Measurements from ENCODE around the gene LCN12. TPM values are rescaled to one million over a fixed set of nuclear protein-coding genes. Genes with fewer than 3 reads are reported as not detected.

The LCN12 gene
- total RNA-seq, 1 donor from 2014 or later: not detected

DNA sequence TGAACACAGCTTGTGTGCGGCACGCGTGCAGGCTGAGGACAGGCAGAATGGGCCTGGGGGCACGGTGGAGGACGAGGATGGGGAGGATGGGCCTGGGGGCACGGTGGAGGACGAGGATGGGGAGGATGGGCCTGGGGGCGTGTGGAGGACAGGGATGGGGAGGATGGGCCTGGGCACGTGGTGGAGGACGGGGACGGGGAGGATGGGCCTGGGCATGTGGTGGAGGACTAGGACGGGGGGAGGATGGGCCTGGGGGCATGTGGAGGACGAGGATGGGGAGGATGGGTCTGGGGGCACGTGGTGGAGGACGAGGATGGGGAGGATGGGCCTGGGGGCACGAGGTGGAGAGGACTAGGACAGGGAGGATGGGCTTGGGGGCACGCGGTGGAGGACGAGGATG is 29.5 kb upstream of the LCN12 start:
- Histone ChIP-seq H3K9ac (ENCODE audit: low read length) (no peak overlapping the region), H3K4me2 (ENCODE audit: low read length) (no peak overlapping the region), H3K27me3 (ENCODE audit: insufficient read depth, low read length) (no peaks in the 10 kb centered on the region), H3K79me2 (ENCODE audit: insufficient read depth, low read length) (no peaks in the 10 kb centered on the region), H3K4me3 (ENCODE audit: insufficient read depth, low read depth, low read length) (no peak overlapping the region), H3K9me3 (ENCODE audit: insufficient read depth, low read depth, low read length) (no peaks in the 10 kb centered on the region), H3K36me3 (ENCODE audit: insufficient read depth, low read length) (no peaks in the 10 kb centered on the region), H2AFZ (ENCODE audit: low read depth, low read length) (no peak overlapping the region), H4K20me1 (ENCODE audit: insufficient read depth, low read length) (no peaks in the 10 kb centered on the region), H3K4me1 (ENCODE audit: insufficient read depth, low read length) (peaks cover 2% of the 10 kb centered on the region), H3K27ac (ENCODE audit: low read depth, low read length) (no peak overlapping the region)
- H3K4me1 Mint-ChIP-seq (ENCODE audit: low read depth, unreplicated experiment): no peaks in the 10 kb centered on the region
- no peaks in the 10 kb centered on the region for H3K9me3 Mint-ChIP-seq (ENCODE audit: unreplicated experiment)
- no peak overlapping the region for H3K27ac Mint-ChIP-seq (ENCODE audit: unreplicated experiment)
- DNase-seq (ENCODE audit: low read depth) (no peak), FAIRE-seq (no peak)
- no peaks in the 10 kb centered on the region for H3K27me3 Mint-ChIP-seq (ENCODE audit: low read depth, unreplicated experiment)
- H3K36me3 Mint-ChIP-seq (ENCODE audit: low read depth, unreplicated experiment): peaks cover 17% of the 10 kb centered on the region
- TF ChIP-seq, protein P1, sequence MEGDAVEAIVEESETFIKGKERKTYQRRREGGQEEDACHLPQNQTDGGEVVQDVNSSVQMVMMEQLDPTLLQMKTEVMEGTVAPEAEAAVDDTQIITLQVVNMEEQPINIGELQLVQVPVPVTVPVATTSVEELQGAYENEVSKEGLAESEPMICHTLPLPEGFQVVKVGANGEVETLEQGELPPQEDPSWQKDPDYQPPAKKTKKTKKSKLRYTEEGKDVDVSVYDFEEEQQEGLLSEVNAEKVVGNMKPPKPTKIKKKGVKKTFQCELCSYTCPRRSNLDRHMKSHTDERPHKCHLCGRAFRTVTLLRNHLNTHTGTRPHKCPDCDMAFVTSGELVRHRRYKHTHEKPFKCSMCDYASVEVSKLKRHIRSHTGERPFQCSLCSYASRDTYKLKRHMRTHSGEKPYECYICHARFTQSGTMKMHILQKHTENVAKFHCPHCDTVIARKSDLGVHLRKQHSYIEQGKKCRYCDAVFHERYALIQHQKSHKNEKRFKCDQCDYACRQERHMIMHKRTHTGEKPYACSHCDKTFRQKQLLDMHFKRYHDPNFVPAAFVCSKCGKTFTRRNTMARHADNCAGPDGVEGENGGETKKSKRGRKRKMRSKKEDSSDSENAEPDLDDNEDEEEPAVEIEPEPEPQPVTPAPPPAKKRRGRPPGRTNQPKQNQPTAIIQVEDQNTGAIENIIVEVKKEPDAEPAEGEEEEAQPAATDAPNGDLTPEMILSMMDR (IDR thresholded peaks at IDR 0.05; ENCODE audit: insufficient read depth, low read depth, low read length): no peak
- no peak for TF ChIP-seq EZH2 (IDR thresholded peaks at IDR 0.05; ENCODE audit: insufficient read depth, low read length)
- no peak overlapping the region for H3K4me3 Mint-ChIP-seq (ENCODE audit: unreplicated experiment)

GRCh38 chr9:136923881-136924280 is 28.2 kb upstream of the LCN12 start:
- Histone ChIP-seq H2AFZ (ENCODE audit: low read depth, low read length) (no peak overlapping the region), H3K4me3 (ENCODE audit: insufficient read depth, low read depth, low read length) (no peak overlapping the region), H4K20me1 (ENCODE audit: insufficient read depth, low read length) (no peaks in the 10 kb centered on the region), H3K36me3 (ENCODE audit: insufficient read depth, low read length) (no peaks in the 10 kb centered on the region), H3K4me2 (ENCODE audit: low read length) (no peak overlapping the region), H3K9me3 (ENCODE audit: insufficient read depth, low read depth, low read length) (no peaks in the 10 kb centered on the region), H3K9ac (ENCODE audit: low read length) (no peak overlapping the region), H3K4me1 (ENCODE audit: insufficient read depth, low read length) (peaks cover 6% of the 10 kb centered on the region), H3K27me3 (ENCODE audit: insufficient read depth, low read length) (no peaks in the 10 kb centered on the region), H3K27ac (ENCODE audit: low read depth, low read length) (no peak overlapping the region), H3K79me2 (ENCODE audit: insufficient read depth, low read length) (no peaks in the 10 kb centered on the region)
- no peak overlapping the region for H3K27ac Mint-ChIP-seq (ENCODE audit: unreplicated experiment)
- TF ChIP-seq EZH2 (IDR thresholded peaks at IDR 0.05; ENCODE audit: insufficient read depth, low read length): no peak
- TF ChIP-seq, protein P1 (IDR thresholded peaks at IDR 0.05; ENCODE audit: insufficient read depth, low read depth, low read length): no peak
- no peaks in the 10 kb centered on the region for H3K27me3 Mint-ChIP-seq (ENCODE audit: low read depth, unreplicated experiment)
- no peak overlapping the region for H3K4me3 Mint-ChIP-seq (ENCODE audit: unreplicated experiment)
- H3K4me1 Mint-ChIP-seq (ENCODE audit: low read depth, unreplicated experiment): no peaks in the 10 kb centered on the region
- H3K9me3 Mint-ChIP-seq (ENCODE audit: unreplicated experiment): no peaks in the 10 kb centered on the region
- FAIRE-seq: no peak
- DNase-seq (ENCODE audit: low read depth): no peak
- peaks cover 21% of the 10 kb centered on the region for H3K36me3 Mint-ChIP-seq (ENCODE audit: low read depth, unreplicated experiment)

DNA sequence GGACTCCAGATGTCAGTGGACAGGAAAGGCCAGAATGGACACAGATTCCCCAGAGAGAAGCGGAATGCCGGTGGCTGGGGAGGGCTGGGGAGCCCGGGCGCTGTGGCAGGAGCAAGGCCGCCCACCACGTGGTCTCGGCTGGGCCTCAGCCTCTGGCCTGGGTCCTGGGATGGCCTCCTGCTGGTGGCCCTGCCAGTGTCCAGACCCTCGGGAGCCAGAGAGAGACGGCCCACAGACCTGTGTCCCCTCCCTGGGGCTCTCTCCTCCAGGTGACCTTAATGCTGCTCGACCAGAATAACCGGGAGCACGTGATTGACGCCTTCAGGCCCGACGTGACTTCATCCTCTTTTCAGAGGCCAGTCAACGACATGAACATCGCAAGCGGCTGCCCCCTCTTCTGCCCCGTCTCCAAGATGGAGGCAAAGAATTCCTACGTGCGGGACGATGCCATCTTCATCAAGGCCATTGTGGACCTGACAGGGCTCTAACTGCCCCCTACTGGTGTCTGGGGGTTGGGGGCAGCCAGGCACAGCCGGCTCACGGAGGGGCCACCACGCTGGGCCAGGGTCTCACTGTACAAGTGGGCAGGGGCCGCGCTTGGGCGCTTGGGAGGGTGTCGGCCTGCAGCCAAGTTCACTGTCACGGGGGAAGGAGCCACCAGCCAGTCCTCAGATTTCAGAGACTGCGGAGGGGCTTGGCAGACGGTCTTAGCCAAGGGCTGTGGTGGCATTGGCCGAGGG is 26.5 kb upstream of the LCN12 start:
- no peaks in the 10 kb centered on the region for H3K27me3 ChIP-seq (ENCODE audit: insufficient read depth, low read length)
- H2AFZ ChIP-seq (ENCODE audit: low read depth, low read length): no peak overlapping the region
- no peak overlapping the region for H3K27ac ChIP-seq (ENCODE audit: low read depth, low read length)
- H4K20me1 ChIP-seq (ENCODE audit: insufficient read depth, low read length): no peaks in the 10 kb centered on the region
- FAIRE-seq: no peak
- H3K79me2 ChIP-seq (ENCODE audit: insufficient read depth, low read length): no peaks in the 10 kb centered on the region
- H3K27ac Mint-ChIP-seq (ENCODE audit: unreplicated experiment): no peak overlapping the region
- no peaks in the 10 kb centered on the region for H3K27me3 Mint-ChIP-seq (ENCODE audit: low read depth, unreplicated experiment)
- H3K36me3 Mint-ChIP-seq (ENCODE audit: low read depth, unreplicated experiment): peaks cover 24% of the 10 kb centered on the region
- no peak overlapping the region for H3K4me3 Mint-ChIP-seq (ENCODE audit: unreplicated experiment)
- H3K4me1 ChIP-seq (ENCODE audit: insufficient read depth, low read length): peaks cover 6% of the 10 kb centered on the region
- no peaks in the 10 kb centered on the region for H3K4me1 Mint-ChIP-seq (ENCODE audit: low read depth, unreplicated experiment)
- H3K4me3 ChIP-seq (ENCODE audit: insufficient read depth, low read depth, low read length): no peak overlapping the region
- no peak overlapping the region for H3K4me2 ChIP-seq (ENCODE audit: low read length)
- H3K36me3 ChIP-seq (ENCODE audit: insufficient read depth, low read length): no peaks in the 10 kb centered on the region
- no peak overlapping the region for H3K9ac ChIP-seq (ENCODE audit: low read length)
- no peaks in the 10 kb centered on the region for H3K9me3 Mint-ChIP-seq (ENCODE audit: unreplicated experiment)
- H3K9me3 ChIP-seq (ENCODE audit: insufficient read depth, low read depth, low read length): no peaks in the 10 kb centered on the region
- TF ChIP-seq, protein P1 (IDR thresholded peaks at IDR 0.05; ENCODE audit: insufficient read depth, low read depth, low read length): no peak
- TF ChIP-seq EZH2 (IDR thresholded peaks at IDR 0.05; ENCODE audit: insufficient read depth, low read length): no peak
- DNase-seq (ENCODE audit: low read depth): no peak

All from astrocyte (in vitro differentiated cells and primary cell).